Measurements from ENCODE around the gene SSH2.
"Not testable (repeated sequence)": the region's sequence is repeated elsewhere in the genome, so short reads cannot be mapped to it uniquely, and the experiment has no call there.

The SSH2 gene

GRCh38 chr17:29874358-29874757 is 55.7 kb downstream of the SSH2 start:
- DNase-seq = not testable (repeated sequence)

DNA sequence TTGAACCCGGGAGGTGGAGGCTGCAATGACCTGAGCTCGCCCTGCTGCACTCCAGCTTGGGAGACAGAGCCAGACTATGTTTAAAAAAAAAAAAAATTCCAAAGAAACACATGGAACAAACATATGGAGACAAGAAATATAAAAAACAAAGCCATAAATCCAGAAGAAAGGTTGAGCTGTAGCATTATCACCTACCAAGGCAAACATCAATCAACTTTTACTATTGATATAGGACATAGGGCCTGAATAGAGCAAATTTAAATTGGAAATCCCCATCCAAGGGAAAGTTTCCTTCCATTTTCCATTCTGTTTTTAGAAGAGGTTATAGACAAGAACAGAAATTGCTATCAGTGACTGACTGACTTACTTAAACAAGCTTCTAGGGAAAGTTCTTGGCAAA is 56.6 kb downstream of the SSH2 start:
- DNase-seq = no peak

GRCh38 chr17:29870836-29871465 is 59.1 kb downstream of the SSH2 start:
- DNase-seq = no peak

DNA sequence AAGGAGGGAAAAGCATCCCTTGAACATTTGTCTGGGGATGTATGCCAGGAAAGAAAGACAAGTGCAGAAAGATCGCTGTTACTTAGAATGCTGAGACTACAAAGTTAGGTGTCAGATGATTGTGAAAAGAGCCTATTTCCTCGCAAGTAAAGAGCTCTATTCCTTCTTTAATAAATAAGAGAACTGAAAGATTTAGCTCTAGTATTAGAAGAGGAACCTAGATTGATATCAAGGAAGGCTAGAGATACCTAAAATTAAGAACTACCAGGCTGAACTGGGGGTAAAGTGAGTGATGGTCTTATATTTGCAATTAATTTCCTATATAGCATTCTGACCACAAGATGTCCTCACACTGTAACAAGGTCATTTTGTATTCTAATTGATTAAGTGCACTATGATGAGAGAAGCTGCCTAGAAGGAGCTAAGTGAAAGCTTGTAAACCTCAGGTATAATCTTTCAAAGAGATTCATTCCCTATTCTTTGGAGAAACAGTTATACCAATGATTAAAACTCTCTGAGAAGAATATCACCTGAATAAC is 62.3 kb downstream of the SSH2 start:
- DNase-seq = no peak

DNA sequence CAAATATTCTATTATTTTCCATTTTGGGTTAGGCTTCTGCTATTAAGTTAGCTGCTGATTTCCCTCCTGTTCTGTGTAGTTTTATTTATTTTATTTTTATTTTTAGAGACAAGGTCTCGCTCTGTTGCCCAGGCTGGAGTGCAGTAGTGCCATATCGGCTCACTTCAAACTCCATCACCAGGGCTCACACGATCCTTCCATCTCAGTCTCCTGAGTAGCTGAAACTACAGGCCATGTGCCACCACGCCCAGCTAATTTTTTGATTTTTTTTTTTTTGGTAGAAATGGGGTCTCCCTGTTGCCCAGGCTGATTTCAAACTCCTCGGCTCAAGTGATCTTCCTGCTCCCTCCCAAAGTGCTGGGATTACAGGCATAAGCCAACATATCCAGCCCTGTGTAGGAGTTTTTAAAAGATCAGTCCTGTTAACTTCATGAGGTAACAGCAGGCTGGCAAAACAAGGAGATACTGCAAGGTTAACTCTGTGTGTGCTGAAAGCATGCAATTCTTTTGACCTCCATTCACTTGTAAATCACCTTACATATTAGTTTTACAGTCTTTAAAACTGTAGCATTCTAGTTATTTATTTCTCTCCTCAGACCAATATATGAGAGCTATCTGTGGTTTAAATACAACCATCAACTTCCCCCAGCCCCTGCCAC is 63.2 kb downstream of the SSH2 start:
- DNase-seq = no peak

DNA sequence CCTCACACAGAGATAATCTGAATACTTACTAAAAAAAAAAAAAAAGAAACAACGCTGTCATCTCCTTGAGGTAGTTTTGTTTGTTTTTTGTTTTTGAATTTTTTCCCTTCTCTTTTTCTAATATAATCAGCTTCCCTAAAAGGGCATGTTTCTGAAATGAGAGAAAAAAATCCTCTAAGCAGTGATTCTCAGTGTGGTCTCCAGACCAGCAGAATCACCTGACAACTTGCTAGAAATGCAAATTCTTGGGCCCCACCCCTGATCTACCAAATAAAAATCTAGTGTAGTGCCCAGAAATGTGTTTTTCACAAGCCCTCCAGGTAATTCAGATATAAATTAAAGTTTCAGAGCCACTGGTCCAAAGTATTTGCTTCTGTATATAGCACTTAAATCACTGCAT is 65.4 kb downstream of the SSH2 start:
- DNase-seq = no peak

- DNase-seq = not testable (repeated sequence)
These were observed 65.9 kb downstream of the SSH2 start for GRCh38 chr17:29864123-29864522.

DNA sequence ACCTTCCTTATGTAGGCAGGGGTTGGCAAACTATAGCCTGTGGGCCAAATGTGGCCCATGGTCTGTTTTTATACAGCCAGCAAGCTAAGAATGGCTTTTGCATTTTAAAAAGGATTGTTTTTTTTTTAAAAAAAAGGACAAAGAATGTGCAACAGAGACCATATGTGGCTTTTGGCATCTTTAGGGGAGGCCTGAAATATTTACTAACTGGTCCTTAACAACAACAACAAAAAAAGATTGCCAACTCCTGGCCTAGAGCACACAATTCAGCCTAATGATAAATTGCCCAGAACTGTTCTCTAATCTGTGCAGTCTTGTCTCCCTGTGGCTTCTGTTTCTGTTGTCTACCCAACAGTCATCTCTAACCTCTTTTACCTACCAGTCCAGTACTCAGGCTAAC is 67.1 kb downstream of the SSH2 start:
- no peak for DNase-seq

DNA sequence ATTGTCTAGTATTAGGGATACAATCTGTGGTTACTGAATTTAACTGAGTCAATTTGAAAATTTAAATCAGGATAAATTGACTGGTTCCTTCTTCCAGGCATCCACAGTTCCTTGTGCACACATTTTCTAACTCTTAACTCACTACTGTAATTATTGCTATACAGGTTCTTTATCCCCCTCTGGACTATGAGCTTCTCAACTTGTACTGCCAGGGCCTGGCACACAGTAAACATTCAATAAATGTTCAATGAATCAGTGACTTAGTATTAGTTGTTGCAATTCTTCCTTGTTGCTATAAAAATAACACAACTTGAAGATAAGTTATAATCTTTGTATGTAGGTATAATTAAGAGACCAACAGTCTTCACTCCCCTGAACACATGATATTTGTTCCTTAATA is 67.9 kb downstream of the SSH2 start:
- DNase-seq = no peak

DNA sequence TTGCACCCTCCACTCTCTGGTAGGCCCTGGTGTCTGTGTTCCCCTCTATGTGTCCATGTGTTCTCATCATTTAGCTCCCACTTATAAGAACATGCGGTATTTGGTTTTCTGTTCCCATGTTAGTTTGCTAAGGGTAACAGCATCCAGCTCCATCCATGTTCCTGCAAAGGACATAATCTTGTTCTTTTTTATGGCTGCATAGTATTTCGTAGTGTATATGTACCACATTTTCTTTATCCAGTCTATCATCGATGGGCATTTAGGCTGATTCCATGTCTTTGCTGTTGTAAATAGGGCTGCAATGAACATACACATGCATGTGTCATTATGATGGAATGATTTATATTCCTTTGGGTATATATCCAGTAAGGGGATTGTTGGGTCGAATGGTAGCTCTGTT is 70.6 kb downstream of the SSH2 start:
- not testable (repeated sequence) for DNase-seq

DNA sequence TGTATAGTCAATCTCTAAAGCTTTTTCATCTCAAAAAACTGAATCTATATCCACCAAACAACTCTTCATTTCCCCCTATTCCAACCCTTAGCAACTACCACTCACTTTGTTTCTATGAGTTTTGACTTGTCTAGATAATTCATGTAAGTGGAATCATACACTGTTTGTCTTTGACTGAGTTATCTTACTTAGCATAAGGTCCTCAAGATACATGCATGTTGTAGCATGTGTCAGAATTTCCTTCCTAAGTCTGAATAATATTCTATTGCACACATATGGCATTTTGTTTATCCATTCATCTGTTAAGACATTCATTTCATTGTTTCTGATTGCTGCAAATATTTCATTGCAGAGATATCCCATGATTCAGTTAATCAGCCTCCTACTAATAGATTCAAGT is 72.2 kb downstream of the SSH2 start:
- no peak for DNase-seq

- not testable (repeated sequence) for DNase-seq
These were observed 72.9 kb downstream of the SSH2 start for GRCh38 chr17:29857105-29857504.

- DNase-seq = no peak
These were observed 74.3 kb downstream of the SSH2 start for GRCh38 chr17:29855686-29856085.

DNA sequence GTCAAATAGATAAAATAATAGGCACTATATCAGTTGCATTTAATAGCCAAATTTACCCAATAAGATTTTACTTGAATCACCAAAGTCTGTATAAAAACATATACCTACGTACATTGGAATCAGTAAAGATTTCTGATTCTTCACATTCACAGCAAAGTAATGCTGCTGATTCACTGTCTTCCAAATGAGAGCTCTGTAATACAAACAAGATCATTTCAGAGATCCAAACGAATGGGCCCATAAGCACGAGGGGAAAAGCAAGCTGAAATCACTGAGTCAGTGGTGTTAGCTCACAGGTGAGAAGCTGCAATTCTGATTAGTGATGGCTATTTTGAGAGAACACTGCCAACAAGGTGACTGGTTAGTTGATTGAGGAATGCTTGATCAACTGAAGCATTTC is 81.3 kb downstream of the SSH2 start:
- DNase-seq = no peak

GRCh38 chr17:29847527-29848400 is 82.3 kb downstream of the SSH2 start:
- DNase-seq = no peak

- DNase-seq = no peak
These were observed 82.9 kb downstream of the SSH2 start for GRCh38 chr17:29847118-29847517.

- DNase-seq = no peak
These were observed 83.7 kb downstream of the SSH2 start for GRCh38 chr17:29846298-29846697.

- peak; percentile 44 for DNase-seq
These were observed 85.5 kb downstream of the SSH2 start for GRCh38 chr17:29844339-29845048.

DNA sequence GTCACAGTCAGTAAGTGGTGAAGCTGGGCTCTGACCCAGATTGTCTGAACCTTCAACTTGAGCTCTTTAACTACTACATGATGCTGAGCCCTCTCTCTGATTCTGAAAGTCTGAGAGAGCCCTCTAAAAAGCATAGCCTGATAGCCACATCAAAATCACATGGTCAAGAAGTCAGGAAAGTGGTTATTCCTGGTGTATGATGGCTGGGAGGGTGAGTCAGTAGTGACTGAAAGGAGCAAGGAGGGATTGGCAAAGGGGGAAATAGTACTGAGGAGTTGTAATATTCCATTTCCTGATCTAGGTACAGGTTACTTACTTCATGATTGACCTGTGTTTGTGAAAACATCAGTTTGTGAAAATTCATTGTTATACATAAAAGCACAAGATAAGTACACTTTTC is 89.1 kb downstream of the SSH2 start:
- no peak for DNase-seq

- no peak for DNase-seq
These were observed 90.4 kb downstream of the SSH2 start for GRCh38 chr17:29839656-29840055.

DNA sequence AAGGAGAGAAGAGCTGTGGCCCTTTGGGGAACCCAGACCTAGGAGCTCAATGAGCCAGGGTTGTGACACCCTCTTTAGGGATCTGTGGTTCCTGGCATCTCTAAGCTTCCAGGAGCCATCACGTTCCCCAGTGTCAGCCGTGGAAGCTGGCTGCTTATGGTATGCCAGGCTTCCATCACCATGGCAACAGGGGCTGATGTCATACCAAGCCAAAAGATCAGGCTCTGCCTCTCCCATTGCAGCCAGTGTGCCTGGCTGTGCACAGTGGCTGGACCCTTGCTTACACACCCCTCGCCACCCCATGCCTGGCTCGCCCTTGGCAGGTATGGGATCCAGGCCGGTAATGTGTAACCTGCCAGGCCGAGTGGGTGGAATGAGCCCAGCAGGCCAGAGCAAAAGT is 91.1 kb downstream of the SSH2 start:
- no peak for DNase-seq

GRCh38 chr17:29837531-29837930 is 92.5 kb downstream of the SSH2 start:
- DNase-seq = no peak

- no peak for DNase-seq
These were observed 93.4 kb downstream of the SSH2 start for GRCh38 chr17:29836643-29837042.
